Breast epithelium (tissue), 4 donors: ENCODE measurements around the gene SYNDIG1. TPM values are rescaled to one million over a fixed set of nuclear protein-coding genes. Genes with fewer than 3 reads are reported as not detected.

ENCODE experiments used
- DNase-seq, 2 donors: peaks; one replicate each; pipeline ENCODE4 v3.0.0-alpha.2; 2019; ENCODE audit warnings: low spot score in 2 of 2
- H3K27ac ChIP-seq, 2 donors: fragments of 200-600 bp; sonication (generic) in 1 of 2; one replicate each; pipeline ENCODE4 v1.5.1; 2016 to 2019; ENCODE audit warnings: mild to moderate bottlenecking in 1 of 2
- H3K27me3 ChIP-seq, 2 donors: fragments of 200-600 bp; sonication (generic) in 1 of 2; one replicate each; pipeline versions ENCODE4 v1.5.1 to v1.6.0; 2017 to 2019; ENCODE audit warnings: control low read depth in 1 of 2, mild to moderate bottlenecking in 1 of 2
- H3K36me3 ChIP-seq: fragments of 200-600 bp; one replicate; pipeline ENCODE4 v1.5.1; 2019
- H3K4me1 ChIP-seq, 2 donors: fragments of 200-600 bp; sonication (generic); one replicate each; pipeline ENCODE4 v1.5.1; 2016 to 2019; ENCODE audit warnings: control low read depth in 1 of 2
- H3K4me3 ChIP-seq, 3 donors: fragments of 200-600 bp; sonication (generic); 1 replicate in 2 of 3; 2 replicates in 1 of 3; pipeline ENCODE4 v1.5.1; 2016 to 2019; ENCODE audit warnings: mild to moderate bottlenecking in 3 of 3, moderate library complexity in 2 of 3
- H3K9me3 ChIP-seq, 2 donors: fragments of 200-600 bp; sonication (generic) in 1 of 2; one replicate each; pipeline ENCODE4 v1.5.1; 2016 to 2019; ENCODE audit warnings: control low read depth in 1 of 2
- POLR2A ChIP-seq: fragments of 450-650 bp; IDR thresholded peaks from one replicate; pipeline ENCODE4 v1.6.1; 2016; ENCODE audit warnings: antibody characterized with exemption, mild to moderate bottlenecking, moderate library complexity
- POLR2AphosphoS5 ChIP-seq, 3 donors: sonication (generic); formaldehyde crosslinking; IDR thresholded peaks; one replicate each; pipeline ENCODE4 v1.6.1; 2017; ENCODE audit warnings: antibody characterized with exemption in 3 of 3
- intact Hi-C: fragments of 100-400 bp; cut with DNase I; formaldehyde crosslinking; loops from one replicate; pipeline ENCODE4 v1.15.1; 2023; ENCODE audit warnings: low total_unique reads
- total RNA-seq, 3 donors: library from RNA; depleted of rRNA; stranded (reverse); fragments of >200 nt; gene quantifications; one replicate each; pipeline ENCODE4 v1.1.0, GENCODE V29; 2016
- TF ChIP-seq, protein P1 (sequence below), 3 donors: fragments of 450-650 bp; IDR thresholded peaks; one replicate each; pipeline ENCODE4 v1.5.1; 2016 to 2017; ENCODE audit warnings: antibody characterized with exemption in 3 of 3, mild to moderate bottlenecking in 3 of 3, moderate library complexity in 3 of 3

The SYNDIG1 gene
- total RNA-seq, 3 donors from 2014 or later: under 0.01 to 0.48 (median 0.15) TPM

- TF ChIP-seq POLR2A: no peak
- Histone ChIP-seq H3K4me1 (no peaks in the 10 kb centered on the region), H3K36me3 (no peaks in the 10 kb centered on the region), H3K27ac (no peak overlapping the region), H3K9me3 (no peaks in the 10 kb centered on the region), H3K4me3 (no peak overlapping the region), H3K27me3 (no peaks in the 10 kb centered on the region)
- intact Hi-C loops: loop anchor here (10.0 kb wide), 1 partner anchor 67 kb away; no protein-coding TSS in a partner anchor
- DNase-seq: peak in 1 of 2 donors; percentile 1
Observed at GRCh38 chr20:24697411-24697810, 228.0 kb downstream of the SYNDIG1 start.

DNA sequence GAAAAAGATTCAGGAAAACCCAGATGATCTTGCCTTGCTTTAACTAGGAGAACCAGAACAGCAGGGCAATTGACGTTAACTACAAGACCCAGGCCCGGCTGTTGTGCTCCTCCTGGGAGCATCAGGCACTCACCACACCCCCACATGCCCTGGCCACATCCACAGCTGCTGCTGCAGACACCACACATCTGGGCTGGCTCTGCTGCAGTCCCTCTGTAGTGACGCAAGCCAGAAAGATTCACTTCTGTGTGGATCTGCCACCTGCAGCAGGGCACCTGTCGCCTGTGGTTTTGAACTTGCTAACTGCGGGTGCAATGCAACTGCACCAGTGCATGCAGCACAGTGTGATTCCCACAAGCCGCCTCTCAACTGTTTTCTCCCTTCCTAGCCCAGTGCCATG lies 228.8 kb downstream of the SYNDIG1 start:
- intact Hi-C loops: loop anchor here (10.0 kb wide), 1 partner anchor 67 kb away; no protein-coding TSS in a partner anchor
- DNase-seq: no peak
- no peaks in the 10 kb centered on the region for H3K27me3 ChIP-seq

DNA sequence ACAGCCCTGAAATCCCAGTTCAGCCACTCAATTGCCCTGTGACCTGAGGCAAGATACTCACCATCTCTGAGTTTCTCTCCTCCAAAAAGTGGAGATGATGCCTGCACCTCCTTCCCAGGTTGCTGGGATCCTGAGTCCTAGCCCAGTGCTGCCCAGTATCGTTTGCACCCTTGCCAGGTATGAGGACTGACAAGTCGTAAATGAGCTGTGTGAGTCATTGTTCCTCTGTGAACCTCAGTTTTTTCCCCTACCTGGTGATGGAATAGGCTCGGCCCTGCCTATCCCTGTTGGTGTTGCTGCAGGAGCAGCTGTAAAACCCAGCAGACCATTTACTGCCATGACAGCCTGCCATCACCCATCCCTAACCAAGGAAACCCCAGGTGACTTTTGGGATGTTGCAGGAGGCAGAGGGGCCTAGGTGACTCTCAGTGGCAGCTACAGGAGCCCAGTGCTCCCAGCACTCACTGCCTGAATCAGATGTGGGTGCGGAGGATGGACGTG lies 229.3 kb downstream of the SYNDIG1 start:
- intact Hi-C loops: loop anchor here (10.0 kb wide), 1 partner anchor 66 kb away; no protein-coding TSS in a partner anchor
- no peaks in the 10 kb centered on the region for H3K4me1 ChIP-seq
- H3K27me3 ChIP-seq: no peaks in the 10 kb centered on the region
- H3K36me3 ChIP-seq: no peaks in the 10 kb centered on the region
- no peak overlapping the region for H3K4me3 ChIP-seq
- no peak for DNase-seq
- H3K27ac ChIP-seq: no peak overlapping the region
- no peaks in the 10 kb centered on the region for H3K9me3 ChIP-seq
- TF ChIP-seq, protein P1, sequence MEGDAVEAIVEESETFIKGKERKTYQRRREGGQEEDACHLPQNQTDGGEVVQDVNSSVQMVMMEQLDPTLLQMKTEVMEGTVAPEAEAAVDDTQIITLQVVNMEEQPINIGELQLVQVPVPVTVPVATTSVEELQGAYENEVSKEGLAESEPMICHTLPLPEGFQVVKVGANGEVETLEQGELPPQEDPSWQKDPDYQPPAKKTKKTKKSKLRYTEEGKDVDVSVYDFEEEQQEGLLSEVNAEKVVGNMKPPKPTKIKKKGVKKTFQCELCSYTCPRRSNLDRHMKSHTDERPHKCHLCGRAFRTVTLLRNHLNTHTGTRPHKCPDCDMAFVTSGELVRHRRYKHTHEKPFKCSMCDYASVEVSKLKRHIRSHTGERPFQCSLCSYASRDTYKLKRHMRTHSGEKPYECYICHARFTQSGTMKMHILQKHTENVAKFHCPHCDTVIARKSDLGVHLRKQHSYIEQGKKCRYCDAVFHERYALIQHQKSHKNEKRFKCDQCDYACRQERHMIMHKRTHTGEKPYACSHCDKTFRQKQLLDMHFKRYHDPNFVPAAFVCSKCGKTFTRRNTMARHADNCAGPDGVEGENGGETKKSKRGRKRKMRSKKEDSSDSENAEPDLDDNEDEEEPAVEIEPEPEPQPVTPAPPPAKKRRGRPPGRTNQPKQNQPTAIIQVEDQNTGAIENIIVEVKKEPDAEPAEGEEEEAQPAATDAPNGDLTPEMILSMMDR (IDR thresholded peaks at IDR 0.05): no peak
- TF ChIP-seq POLR2A (no peak), POLR2AphosphoS5 (IDR thresholded peaks at IDR 0.05) (no peak)

More for the DNA sequence above, 228.8 kb downstream of the SYNDIG1 start:
- Histone ChIP-seq H3K27ac (no peak overlapping the region), H3K4me1 (no peaks in the 10 kb centered on the region), H3K36me3 (no peaks in the 10 kb centered on the region), H3K4me3 (no peak overlapping the region), H3K9me3 (no peaks in the 10 kb centered on the region)
- TF ChIP-seq POLR2AphosphoS5 (IDR thresholded peaks at IDR 0.05): no peak
- TF ChIP-seq, protein P1 (IDR thresholded peaks at IDR 0.05): no peak
- no peak for TF ChIP-seq POLR2A

GRCh38 chr20:24699321-24700165 lies 230.1 kb downstream of the SYNDIG1 start:
- Histone ChIP-seq H3K4me3 (no peak overlapping the region), H3K27ac (no peak overlapping the region), H3K36me3 (no peaks in the 10 kb centered on the region), H3K9me3 (no peaks in the 10 kb centered on the region), H3K27me3 (no peaks in the 10 kb centered on the region), H3K4me1 (no peaks in the 10 kb centered on the region)
- TF ChIP-seq POLR2AphosphoS5 (IDR thresholded peaks at IDR 0.05): no peak
- TF ChIP-seq, protein P1 (IDR thresholded peaks at IDR 0.05): no peak
- TF ChIP-seq POLR2A: no peak
- no peak for DNase-seq
- intact Hi-C loops: loop anchor here (10.0 kb wide), 1 partner anchor 65 kb away; no protein-coding TSS in a partner anchor

- no peak overlapping the region for H3K4me3 ChIP-seq
- no peaks in the 10 kb centered on the region for H3K36me3 ChIP-seq
- TF ChIP-seq POLR2AphosphoS5 (IDR thresholded peaks at IDR 0.05) (no peak), POLR2A (no peak)
- TF ChIP-seq, protein P1 (IDR thresholded peaks at IDR 0.05): no peak
- no peaks in the 10 kb centered on the region for H3K9me3 ChIP-seq
- H3K27ac ChIP-seq: no peak overlapping the region
- intact Hi-C loops: no loop called here
- H3K4me1 ChIP-seq: no peaks in the 10 kb centered on the region
- DNase-seq: peak in 1 of 2 donors; percentile 20
- H3K27me3 ChIP-seq: no peaks in the 10 kb centered on the region
Observed at GRCh38 chr20:24700166-24700860, 230.9 kb downstream of the SYNDIG1 start.
